ENCODE measurements around the gene BAIAP3.

DNA sequence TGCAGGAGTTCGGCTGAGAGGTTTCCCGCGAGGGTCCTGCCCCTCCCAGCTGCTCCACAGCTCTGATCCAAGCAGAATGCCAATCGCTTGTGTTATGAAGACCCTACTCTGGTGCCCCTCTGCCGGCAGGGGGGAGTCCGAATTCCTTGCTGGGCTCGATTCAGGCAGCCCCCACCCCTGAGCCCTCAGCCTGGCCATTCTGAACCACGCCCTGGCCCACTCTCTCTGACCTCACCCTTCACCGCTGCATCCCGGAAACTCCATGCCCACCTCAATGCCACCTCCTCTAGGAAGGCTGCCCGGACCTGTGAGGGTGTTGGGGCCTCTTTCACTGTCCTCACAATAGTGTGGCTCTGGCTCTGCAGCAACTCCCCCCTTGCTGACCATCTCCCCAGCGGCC lies 31.9 kb upstream of the BAIAP3 start:
- TF ChIP-seq, protein P1, sequence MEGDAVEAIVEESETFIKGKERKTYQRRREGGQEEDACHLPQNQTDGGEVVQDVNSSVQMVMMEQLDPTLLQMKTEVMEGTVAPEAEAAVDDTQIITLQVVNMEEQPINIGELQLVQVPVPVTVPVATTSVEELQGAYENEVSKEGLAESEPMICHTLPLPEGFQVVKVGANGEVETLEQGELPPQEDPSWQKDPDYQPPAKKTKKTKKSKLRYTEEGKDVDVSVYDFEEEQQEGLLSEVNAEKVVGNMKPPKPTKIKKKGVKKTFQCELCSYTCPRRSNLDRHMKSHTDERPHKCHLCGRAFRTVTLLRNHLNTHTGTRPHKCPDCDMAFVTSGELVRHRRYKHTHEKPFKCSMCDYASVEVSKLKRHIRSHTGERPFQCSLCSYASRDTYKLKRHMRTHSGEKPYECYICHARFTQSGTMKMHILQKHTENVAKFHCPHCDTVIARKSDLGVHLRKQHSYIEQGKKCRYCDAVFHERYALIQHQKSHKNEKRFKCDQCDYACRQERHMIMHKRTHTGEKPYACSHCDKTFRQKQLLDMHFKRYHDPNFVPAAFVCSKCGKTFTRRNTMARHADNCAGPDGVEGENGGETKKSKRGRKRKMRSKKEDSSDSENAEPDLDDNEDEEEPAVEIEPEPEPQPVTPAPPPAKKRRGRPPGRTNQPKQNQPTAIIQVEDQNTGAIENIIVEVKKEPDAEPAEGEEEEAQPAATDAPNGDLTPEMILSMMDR (IDR thresholded peaks at IDR 0.05; ENCODE audit: extremely low read depth in 1 of 2, insufficient read depth in 1 of 2, low read depth in 1 of 2, low read length in 2 of 2) = no peak
- TF ChIP-seq, protein P2, sequence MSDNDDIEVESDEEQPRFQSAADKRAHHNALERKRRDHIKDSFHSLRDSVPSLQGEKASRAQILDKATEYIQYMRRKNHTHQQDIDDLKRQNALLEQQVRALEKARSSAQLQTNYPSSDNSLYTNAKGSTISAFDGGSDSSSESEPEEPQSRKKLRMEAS (IDR thresholded peaks at IDR 0.05; ENCODE audit: insufficient read depth, insufficient read length) = no peak
- TF ChIP-seq POLR2A (IDR thresholded peaks at IDR 0.05; ENCODE audit: low read depth, low read length) (no peak), POLR2AphosphoS5 (IDR thresholded peaks at IDR 0.05; ENCODE audit: insufficient read depth, low read depth, low read length) (no peak), MYC (IDR thresholded peaks at IDR 0.05; ENCODE audit: low read depth, low read length) (no peak), GATA2 (IDR thresholded peaks at IDR 0.05; ENCODE audit: insufficient read depth, insufficient read length, low read depth, low read length) (no peak), FOS (IDR thresholded peaks at IDR 0.05; ENCODE audit: borderline replicate concordance, insufficient read depth, low read length) (no peak), EZH2 (IDR thresholded peaks at IDR 0.05; ENCODE audit: borderline replicate concordance, low read depth, low read length, severe bottlenecking) (no peak), JUN (IDR thresholded peaks at IDR 0.05; ENCODE audit: borderline replicate concordance, insufficient read depth, insufficient read length, low read depth) (no peak)
